ENCODE measurements around the gene NF1. TPM values are rescaled to one million over a fixed set of nuclear protein-coding genes. Genes with fewer than 3 reads are reported as not detected.
"Not testable (repeated sequence)": the region's sequence is repeated elsewhere in the genome, so short reads cannot be mapped to it uniquely, and the experiment has no call there.

The NF1 gene
- total RNA-seq, 1 donor from 2014 or later = 70.9 TPM

- DNase-seq = no peak
Measured at GRCh38 chr17:31349454-31349853, 254.7 kb downstream of the NF1 start.

- DNase-seq = no peak
Measured at GRCh38 chr17:31355935-31356334, 261.2 kb downstream of the NF1 start.

GRCh38 chr17:31357091-31357490, 262.3 kb downstream of the NF1 start:
- DNase-seq = no peak

- no peak for DNase-seq
Measured at GRCh38 chr17:31357839-31358394, 263.1 kb downstream of the NF1 start.

- DNase-seq = no peak
Measured at GRCh38 chr17:31364012-31364411, 269.2 kb downstream of the NF1 start.

GRCh38 chr17:31366088-31366487, 271.3 kb downstream of the NF1 start:
- no peak for DNase-seq

- DNase-seq = no peak
Measured at GRCh38 chr17:31369266-31369665, 274.5 kb downstream of the NF1 start.

- DNase-seq = peak; percentile 10
Measured at GRCh38 chr17:31371511-31372097, 276.8 kb downstream of the NF1 start.

- DNase-seq = no peak
Measured at GRCh38 chr17:31373150-31374093, 278.6 kb downstream of the NF1 start.

- no peak for DNase-seq
Measured at GRCh38 chr17:31374094-31374447, 279.3 kb downstream of the NF1 start.

- DNase-seq = no peak
Measured at GRCh38 chr17:31374503-31374902, 279.7 kb downstream of the NF1 start.

GRCh38 chr17:31378638-31379037, 283.9 kb downstream of the NF1 start:
- no peak for DNase-seq

- no peak for DNase-seq
Measured at GRCh38 chr17:31379597-31380205, 284.9 kb downstream of the NF1 start.

GRCh38 chr17:31381165-31381668, 286.4 kb downstream of the NF1 start:
- DNase-seq = no peak

GRCh38 chr17:31382668-31383275, 288.0 kb downstream of the NF1 start:
- not testable (repeated sequence) for DNase-seq

- not testable (repeated sequence) for DNase-seq
Measured at GRCh38 chr17:31383488-31383887, 288.7 kb downstream of the NF1 start.

- no peak for DNase-seq
Measured at GRCh38 chr17:31385428-31386285, 290.9 kb downstream of the NF1 start.

GRCh38 chr17:31386542-31387075, 291.8 kb downstream of the NF1 start:
- no peak for DNase-seq

GRCh38 chr17:31387438-31387837, 292.7 kb downstream of the NF1 start:
- DNase-seq = no peak

- DNase-seq = no peak
Measured at GRCh38 chr17:31388351-31388750, 293.6 kb downstream of the NF1 start.

All from skin of body (tissue), 2 donors.